Subcutaneous adipose tissue (tissue), 4 donors: Measurements from ENCODE around the gene MAD2L2. TPM values are rescaled to one million over a fixed set of nuclear protein-coding genes. Genes with fewer than 3 reads are reported as not detected.

Source experiments
- CTCF ChIP-seq: fragments of 450-650 bp; IDR thresholded peaks from one replicate; pipeline ENCODE4 v1.5.1; 2016; ENCODE audit warnings: low read depth, mild to moderate bottlenecking, control low read depth, antibody characterized with exemption, moderate library complexity
- total RNA-seq, 4 donors: library from RNA; depleted of rRNA; stranded (reverse); fragments of >200 nt; gene quantifications; one replicate each; pipeline ENCODE4 v1.1.0, GENCODE V29; 2016

The MAD2L2 gene
- total RNA-seq, 4 donors from 2014 or later: 20.5 to 44.5 (median 25.8) TPM

DNA sequence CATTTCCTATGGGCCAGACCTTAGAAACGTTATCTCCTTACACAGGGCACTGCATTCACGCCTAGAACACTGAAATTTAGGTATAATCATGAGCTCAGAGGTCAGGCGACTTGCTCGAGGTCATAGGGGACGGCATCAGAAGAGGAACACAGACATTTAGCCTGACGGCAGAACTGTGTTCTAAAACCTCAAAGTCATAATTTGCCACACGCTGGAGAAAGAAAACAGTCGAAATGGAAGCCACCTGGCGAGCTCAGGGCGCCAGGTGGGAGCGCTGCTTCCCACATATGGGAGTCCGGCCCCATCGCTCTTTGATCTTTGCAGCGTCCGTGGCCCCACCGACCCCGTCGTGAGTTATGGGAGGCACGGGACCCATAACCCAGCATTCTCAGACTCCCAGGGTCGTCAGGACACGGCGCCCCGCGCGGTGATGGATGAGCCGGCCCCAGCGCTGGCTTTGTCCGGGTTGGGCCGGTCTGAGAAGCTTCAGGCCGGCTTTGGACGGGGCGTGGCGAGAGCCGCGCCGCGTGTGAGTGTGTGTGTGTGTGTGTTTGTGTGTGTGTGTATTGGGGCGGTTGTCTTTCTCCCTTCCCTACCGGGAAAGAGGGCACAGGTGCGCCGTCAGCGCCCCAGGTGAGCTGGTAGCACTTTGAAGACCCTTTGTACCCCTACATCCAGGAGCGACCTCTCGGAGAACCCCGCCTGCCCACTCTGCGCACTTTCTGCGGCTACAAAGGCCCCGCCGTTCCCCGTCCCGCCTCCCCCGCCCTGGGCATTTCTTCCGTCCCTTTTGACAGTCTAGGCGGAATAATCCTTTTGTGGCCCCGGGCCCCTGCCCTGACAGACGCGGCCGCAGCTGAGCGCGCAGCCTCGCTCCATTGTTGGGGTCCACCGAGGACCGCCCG is 9.7 kb upstream of the MAD2L2 start:
- TF ChIP-seq CTCF: no peak

DNA sequence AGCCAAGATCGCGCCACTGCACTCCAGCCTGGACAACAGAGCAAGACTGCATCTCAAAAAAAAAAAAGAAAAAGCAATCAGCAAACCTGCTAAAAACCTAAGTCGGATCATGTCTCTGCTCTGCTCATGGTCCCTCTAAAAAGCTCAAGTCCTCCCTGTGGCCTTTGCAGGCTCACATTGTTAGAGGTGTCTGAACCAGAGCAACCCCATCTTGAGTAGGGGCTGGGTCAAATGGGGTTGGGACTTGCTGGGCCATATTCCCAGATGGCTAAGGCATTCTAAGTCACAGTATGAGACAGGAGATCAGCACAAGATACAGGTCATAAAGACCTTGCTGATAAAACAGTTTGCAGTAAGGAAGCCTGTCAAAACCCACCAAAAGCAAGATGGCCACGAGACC is 7.6 kb upstream of the MAD2L2 start:
- TF ChIP-seq CTCF: no peak

GRCh38 chr1:11685210-11685752 is 4.3 kb upstream of the MAD2L2 start:
- TF ChIP-seq CTCF: no peak

DNA sequence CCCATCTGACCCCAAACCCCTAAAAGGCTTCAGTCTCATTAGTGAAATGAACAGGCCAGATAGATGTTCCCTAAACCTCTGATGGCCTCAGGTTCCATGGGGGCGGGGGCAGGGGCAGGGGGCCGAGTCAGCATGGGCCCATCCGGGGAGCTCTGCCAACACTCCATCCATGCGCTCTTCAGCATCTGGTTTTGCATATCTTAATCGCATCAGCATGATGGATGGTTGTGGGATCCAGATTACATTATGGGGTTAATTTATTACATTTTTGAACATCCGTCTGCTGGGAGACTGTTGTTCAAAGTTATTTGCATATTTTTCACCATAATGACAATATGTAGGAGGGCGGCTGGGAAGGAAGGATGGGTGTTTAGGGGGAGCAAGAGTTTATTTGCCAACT is 3.1 kb upstream of the MAD2L2 start:
- no peak for TF ChIP-seq CTCF

DNA sequence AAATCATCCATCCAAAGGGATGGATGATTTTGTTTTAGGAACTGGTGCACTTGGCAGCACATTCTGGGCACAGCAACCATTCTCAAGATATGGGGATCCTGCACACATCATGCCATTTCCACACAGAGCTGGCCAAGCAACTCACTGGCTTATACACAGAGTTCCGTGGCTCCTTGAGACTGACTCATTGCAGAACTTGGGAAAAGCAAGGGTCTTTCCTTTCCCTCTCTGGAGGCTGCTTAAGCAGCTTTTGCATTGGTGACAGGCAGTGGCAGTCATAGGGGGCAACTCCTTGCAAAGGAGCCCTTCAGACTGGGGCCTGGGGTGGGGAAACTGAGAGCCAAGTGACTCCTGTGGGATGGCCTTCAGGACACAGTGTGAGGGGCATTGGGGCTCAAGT is 1.9 kb upstream of the MAD2L2 start:
- no peak for TF ChIP-seq CTCF

DNA sequence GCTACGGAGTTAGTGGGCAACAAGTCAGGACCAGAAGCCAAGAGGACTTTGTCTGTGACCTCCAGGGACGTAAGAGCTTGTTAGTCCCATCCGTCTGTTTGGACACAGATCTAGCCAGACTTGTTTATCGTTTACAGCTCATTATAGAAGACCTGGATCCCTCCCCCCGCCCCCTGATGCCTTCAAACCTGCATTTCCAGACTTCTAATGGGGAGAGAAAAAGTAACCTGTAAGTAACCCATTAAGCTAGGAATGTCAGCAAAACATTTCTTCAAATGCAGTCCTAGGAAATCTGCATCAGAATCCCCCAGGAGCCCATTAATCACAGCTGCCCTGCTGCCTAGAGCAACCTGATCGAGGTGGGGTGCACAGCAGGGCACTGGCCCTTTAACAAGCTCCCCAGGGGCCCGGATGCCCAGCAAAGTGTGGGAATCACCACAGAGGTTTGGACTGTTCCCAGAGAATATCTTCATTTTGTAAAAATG is 1.4 kb upstream of the MAD2L2 start:
- no peak for TF ChIP-seq CTCF

GRCh38 chr1:11680270-11681070 is 478 bp downstream of the MAD2L2 start:
- TF ChIP-seq CTCF: no peak
